Measurements from ENCODE around the gene ZNF592.

DNA sequence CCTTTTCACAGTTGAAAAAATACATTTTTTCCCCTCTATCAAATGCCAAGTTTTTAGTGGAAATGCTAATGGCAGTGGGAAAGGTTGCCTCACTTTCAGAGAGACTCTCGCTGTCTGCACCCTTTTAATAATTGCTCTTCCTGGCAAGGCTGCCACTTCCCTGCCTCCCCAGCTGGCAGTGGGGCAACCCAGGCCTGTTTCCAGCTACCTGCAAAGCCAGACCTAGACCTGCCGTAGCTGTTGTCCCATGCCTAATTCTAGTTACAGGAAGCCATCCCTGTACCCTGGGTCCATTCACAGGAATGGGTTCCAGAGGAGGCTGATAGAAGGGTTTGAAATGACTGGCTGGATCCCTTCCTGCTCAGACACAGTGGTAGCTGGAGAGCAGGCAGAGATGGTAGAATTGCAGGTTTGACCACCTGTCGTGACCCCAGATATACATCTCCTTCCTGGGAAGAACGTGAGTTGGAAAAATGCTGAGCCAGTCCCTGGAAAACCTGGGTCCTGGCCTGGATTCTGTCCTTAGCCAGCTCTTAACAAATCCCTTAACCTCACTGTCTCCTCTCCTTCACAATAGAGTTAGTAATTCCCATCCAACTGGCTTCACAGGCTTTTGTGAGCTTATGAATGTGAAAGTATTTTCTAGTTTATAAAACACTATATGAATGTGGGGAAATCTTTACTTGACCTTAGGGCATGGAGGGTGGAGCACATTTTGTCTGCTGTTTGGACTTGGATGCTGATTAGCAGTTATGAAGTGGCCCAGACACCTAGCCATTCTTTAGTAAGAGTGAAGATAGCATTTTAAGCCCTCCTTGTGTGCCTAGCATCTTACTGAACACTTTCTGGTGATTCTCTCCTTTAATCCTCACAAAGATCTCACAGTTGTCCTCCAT lies 55.9 kb downstream of the ZNF592 start:
- TF ChIP-seq TFE3 (CRISPR knock-in tag; IDR thresholded peaks at IDR 0.05) (no peak), ZNF121 (CRISPR knock-in tag; conservative IDR thresholded peaks at IDR 0.05) (no peak), NR2C2 (CRISPR knock-in tag; IDR thresholded peaks at IDR 0.05) (no peak), NR2C2 (tag; IDR thresholded peaks at IDR 0.05) (no peak), HCFC1 (IDR thresholded peaks at IDR 0.05; ENCODE audit: low read depth, low read length) (no peak), TAF1 (IDR thresholded peaks at IDR 0.05; ENCODE audit: control insufficient read depth, extremely low read depth, insufficient read depth, low read length, severe bottlenecking) (no peak), KDM5B (IDR thresholded peaks at IDR 0.05; ENCODE audit: insufficient replicate concordance, low read depth, low read length) (no peak), ZNF644 (tag; IDR thresholded peaks at IDR 0.05; ENCODE audit: low read depth) (no peak), PHF8 (IDR thresholded peaks at IDR 0.05; ENCODE audit: borderline replicate concordance, low read length) (no peak), EZH2 (IDR thresholded peaks at IDR 0.05; ENCODE audit: borderline replicate concordance, low read depth, low read length) (no peak), CTCF (IDR thresholded peaks at IDR 0.05 in 2 of 3, conservative IDR thresholded peaks at IDR 0.05 in 1 of 3; ENCODE audit: insufficient read depth in 2 of 3, low read depth in 1 of 3, low read length in 3 of 3) (no peak), ZEB2 (IDR thresholded peaks at IDR 0.05) (no peak), NRF1 (conservative IDR thresholded peaks at IDR 0.05 in 1 of 2, IDR thresholded peaks at IDR 0.05 in 1 of 2) (no peak), NFE2 (IDR thresholded peaks at IDR 0.05; ENCODE audit: low read depth) (no peak)

Data from K562 (cell line).